ENCODE data around the gene FGD5. TPM values are rescaled to one million over a fixed set of nuclear protein-coding genes. Genes with fewer than 3 reads are reported as not detected.

The FGD5 gene
- total RNA-seq, 2 experiments from 2014 or later: 0.31 to 0.32 TPM

DNA sequence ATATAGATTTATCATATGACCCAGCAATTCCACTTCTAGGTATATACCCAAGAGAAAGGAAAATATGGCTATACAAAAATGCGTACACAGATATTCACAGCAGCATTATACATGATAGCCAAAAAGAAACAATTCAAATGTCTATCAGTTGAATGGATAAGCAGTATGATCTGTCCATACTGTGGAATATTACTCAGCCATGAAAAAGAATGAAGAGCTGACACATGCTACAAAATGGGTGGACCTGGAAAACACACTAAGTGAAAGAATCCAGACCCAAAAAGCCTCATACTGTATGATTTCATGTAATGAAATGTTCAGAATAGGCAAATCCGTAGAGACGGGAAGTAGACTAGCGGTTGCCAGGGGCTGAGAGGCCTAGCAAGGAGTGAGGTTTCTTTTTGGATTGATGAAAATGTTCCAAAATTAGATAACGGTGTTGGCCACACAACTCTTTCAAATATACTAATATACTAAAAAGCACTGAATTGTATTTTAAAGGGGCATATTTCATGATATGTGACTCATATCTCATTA, 33.4 kb downstream of the FGD5 start:
- no peak overlapping the region for H3K27ac Mint-ChIP-seq
- ChIA-PET CTCF (no interaction called here), POLR2A (no interaction called here)
- no peaks in the 10 kb centered on the region for H3K9me3 Mint-ChIP-seq (ENCODE audit: insufficient read depth)
- no peaks in the 10 kb centered on the region for H3K36me3 Mint-ChIP-seq (ENCODE audit: low read depth)
- H3K4me1 Mint-ChIP-seq (ENCODE audit: low read depth): peaks cover 17% of the 10 kb centered on the region
- ATAC-seq (no peak), DNase-seq (no peak)
- peaks cover 29% of the 10 kb centered on the region for H3K27me3 Mint-ChIP-seq (ENCODE audit: low read depth)
- no peak overlapping the region for H3K4me3 Mint-ChIP-seq

DNA sequence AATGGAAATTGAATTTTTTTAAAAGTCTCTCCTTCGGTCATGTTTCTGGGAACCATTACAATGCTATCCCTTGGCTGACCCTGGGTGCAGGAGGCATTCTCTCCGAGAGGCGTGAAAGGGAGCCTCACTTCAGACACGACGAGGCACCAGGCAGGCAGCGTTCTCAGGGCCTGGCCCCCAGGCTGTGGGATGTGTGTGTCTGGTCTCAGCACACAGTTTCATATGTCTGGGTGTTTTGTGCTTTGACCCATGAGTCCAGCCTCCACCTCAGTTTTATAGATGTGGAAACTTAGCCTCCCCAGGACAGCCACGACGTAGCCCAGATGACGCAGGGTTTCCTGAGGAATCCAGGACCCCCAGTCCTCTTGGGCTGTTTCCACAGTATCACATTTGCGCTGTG, 34.0 kb downstream of the FGD5 start:
- H3K4me1 Mint-ChIP-seq (ENCODE audit: low read depth): peaks cover 13% of the 10 kb centered on the region
- ATAC-seq (no peak), DNase-seq (no peak)
- H3K4me3 Mint-ChIP-seq: no peak overlapping the region
- no peaks in the 10 kb centered on the region for H3K9me3 Mint-ChIP-seq (ENCODE audit: insufficient read depth)
- POLR2A ChIA-PET: no interaction called here
- CTCF ChIA-PET: no interaction called here
- no peak overlapping the region for H3K27ac Mint-ChIP-seq
- H3K36me3 Mint-ChIP-seq (ENCODE audit: low read depth): no peaks in the 10 kb centered on the region
- peaks cover 28% of the 10 kb centered on the region for H3K27me3 Mint-ChIP-seq (ENCODE audit: low read depth)

DNA sequence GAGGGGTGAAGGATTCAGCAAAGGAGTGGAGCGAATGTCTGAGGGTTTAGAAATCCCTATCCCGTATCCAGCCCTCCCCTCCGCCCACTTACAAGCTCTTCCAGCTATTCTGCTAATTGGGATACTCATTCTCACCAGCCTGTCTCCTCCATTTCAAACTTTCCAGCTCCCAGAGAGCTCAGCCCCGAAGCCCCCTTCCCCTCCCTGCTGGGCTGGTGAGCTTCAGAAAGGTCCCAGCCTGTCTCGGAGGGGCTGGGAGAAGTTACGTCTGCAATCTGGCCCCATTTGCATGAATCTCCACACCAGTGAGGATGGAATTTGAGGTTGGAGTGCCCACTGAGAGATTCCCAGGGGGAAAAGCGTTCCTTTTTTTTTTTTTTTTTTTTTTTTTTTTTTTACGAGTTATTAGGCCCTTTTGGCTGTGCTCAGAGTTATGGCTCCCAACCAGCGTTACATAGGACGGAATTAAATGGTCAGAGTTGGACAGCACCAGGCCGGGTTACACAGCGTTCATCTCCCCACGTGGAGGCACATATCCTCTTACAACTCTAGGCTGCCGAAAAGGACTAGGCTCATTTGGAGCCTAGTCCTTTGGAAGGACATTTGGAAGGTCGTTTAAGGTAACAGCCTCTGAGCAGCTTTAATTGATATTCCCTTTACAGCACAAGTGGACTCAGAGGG, 34.6 kb downstream of the FGD5 start:
- ATAC-seq: no peak
- Mint-ChIP-seq H3K4me1 (ENCODE audit: low read depth) (peaks cover 6% of the 10 kb centered on the region), H3K27me3 (ENCODE audit: low read depth) (peaks cover 32% of the 10 kb centered on the region), H3K36me3 (ENCODE audit: low read depth) (no peaks in the 10 kb centered on the region), H3K27ac (no peak overlapping the region), H3K9me3 (ENCODE audit: insufficient read depth) (no peaks in the 10 kb centered on the region), H3K4me3 (no peak overlapping the region)
- no peak for DNase-seq
- ChIA-PET CTCF (no interaction called here), POLR2A (no interaction called here)

DNA sequence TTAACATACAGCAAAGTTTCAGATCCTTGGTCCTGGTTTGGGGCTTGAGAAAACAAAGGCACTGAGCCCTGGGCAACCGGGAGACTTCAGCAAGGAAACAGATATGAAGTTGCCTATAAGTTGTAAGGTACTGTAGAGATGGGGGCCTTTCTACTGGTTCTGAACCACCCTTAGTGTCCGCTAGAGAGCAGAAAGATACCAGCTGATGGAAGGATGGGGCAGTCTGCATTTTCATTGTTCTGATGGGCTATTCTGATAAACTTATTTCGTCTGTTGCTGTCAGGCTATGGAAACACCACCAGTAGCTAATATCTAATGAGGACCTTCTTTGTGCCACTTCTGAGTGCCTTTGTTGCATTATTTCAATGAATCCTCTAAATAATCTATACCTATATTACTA, 38.7 kb downstream of the FGD5 start:
- ChIA-PET CTCF (interaction anchor here (0.5 kb wide), 1 partner anchor 247 kb away, joined by 3 read pairs; no protein-coding TSS in a partner anchor), POLR2A (no interaction called here)
- no peak for DNase-seq
- Mint-ChIP-seq H3K9me3 (ENCODE audit: insufficient read depth) (no peaks in the 10 kb centered on the region), H3K4me3 (no peak overlapping the region), H3K27me3 (ENCODE audit: low read depth) (peaks cover 33% of the 10 kb centered on the region), H3K27ac (no peak overlapping the region), H3K36me3 (ENCODE audit: low read depth) (no peaks in the 10 kb centered on the region), H3K4me1 (ENCODE audit: low read depth) (no peaks in the 10 kb centered on the region)
- no peak for ATAC-seq

DNA sequence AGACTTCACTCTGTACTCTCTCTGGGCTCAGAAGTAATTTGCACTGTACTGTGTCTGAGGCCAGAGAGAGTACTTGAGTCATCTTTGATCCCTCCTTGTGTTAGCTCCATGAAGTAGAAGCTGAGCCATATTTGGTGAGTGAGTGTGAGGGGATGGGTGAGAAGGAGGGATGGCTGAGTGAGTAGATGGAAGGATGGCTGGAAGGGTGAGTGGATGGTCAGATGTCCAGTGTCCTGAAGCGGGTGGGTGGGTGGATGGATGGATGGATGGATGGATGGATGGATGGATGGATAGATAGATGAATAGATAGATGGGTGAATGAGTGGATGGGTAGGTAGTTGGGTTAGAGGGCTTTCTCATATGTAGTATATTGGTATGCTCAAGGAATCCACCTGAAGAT, 39.3 kb downstream of the FGD5 start:
- Mint-ChIP-seq H3K27ac (no peak overlapping the region), H3K9me3 (ENCODE audit: insufficient read depth) (no peaks in the 10 kb centered on the region), H3K4me3 (no peak overlapping the region), H3K27me3 (ENCODE audit: low read depth) (peaks cover 33% of the 10 kb centered on the region), H3K36me3 (ENCODE audit: low read depth) (no peaks in the 10 kb centered on the region), H3K4me1 (ENCODE audit: low read depth) (no peaks in the 10 kb centered on the region)
- CTCF ChIA-PET: interaction anchor here (0.5 kb wide), 1 partner anchor 246 kb away, joined by 3 read pairs; no protein-coding TSS in a partner anchor
- no peak for ATAC-seq
- DNase-seq: no peak
- POLR2A ChIA-PET: no interaction called here

DNA sequence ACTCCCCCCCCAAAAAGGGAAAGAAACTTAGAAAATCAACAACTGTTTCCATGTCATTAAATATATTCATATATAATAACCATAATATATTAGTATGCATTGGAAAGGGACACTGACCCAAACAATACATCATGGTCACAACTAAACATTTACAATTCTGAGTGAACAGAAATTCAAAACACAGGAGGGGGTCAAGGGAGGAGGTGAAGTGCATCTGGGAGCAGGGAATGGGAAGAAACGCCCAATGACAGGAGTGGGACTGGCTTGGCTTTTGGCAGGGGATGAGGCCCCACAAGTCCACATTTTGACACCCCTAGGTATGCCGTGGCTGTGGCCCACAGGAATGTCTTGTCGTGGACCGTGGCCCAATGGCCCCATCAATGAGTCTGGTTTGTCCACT, 41.1 kb downstream of the FGD5 start:
- ATAC-seq: no peak
- H3K9me3 Mint-ChIP-seq (ENCODE audit: insufficient read depth): no peaks in the 10 kb centered on the region
- no peaks in the 10 kb centered on the region for H3K36me3 Mint-ChIP-seq (ENCODE audit: low read depth)
- H3K27ac Mint-ChIP-seq: no peak overlapping the region
- ChIA-PET POLR2A (no interaction called here), CTCF (no interaction called here)
- H3K4me1 Mint-ChIP-seq (ENCODE audit: low read depth): no peaks in the 10 kb centered on the region
- H3K27me3 Mint-ChIP-seq (ENCODE audit: low read depth): peaks cover 31% of the 10 kb centered on the region
- no peak overlapping the region for H3K4me3 Mint-ChIP-seq
- DNase-seq: no peak

DNA sequence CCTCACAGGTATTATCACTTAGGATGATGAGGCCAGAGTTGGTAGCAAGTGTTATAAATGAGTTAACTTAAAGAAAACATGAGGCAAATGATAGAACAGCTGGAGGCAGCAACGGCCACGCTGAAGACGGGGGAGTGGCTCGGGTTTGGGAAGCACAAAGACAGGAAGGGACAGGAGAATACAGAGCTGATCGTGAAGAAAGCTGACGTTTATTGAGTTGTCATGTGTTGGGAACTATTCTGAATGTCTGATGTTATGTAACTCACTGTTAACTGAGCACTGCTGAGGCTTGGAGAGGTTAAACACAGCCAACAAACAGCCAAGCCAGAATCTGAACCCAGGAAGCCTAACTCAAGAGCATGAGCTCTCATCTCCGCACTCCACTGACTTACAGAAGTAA, 42.3 kb downstream of the FGD5 start:
- Mint-ChIP-seq H3K36me3 (ENCODE audit: low read depth) (no peaks in the 10 kb centered on the region), H3K9me3 (ENCODE audit: insufficient read depth) (no peaks in the 10 kb centered on the region), H3K4me1 (ENCODE audit: low read depth) (no peaks in the 10 kb centered on the region), H3K27ac (no peak overlapping the region), H3K4me3 (no peak overlapping the region), H3K27me3 (ENCODE audit: low read depth) (peaks cover 19% of the 10 kb centered on the region)
- ChIA-PET POLR2A (interaction anchor here (0.7 kb wide), 1 partner anchor 307 kb away, joined by 3 read pairs; no protein-coding TSS in a partner anchor), CTCF (no interaction called here)
- ATAC-seq: no peak
- DNase-seq: no peak

DNA sequence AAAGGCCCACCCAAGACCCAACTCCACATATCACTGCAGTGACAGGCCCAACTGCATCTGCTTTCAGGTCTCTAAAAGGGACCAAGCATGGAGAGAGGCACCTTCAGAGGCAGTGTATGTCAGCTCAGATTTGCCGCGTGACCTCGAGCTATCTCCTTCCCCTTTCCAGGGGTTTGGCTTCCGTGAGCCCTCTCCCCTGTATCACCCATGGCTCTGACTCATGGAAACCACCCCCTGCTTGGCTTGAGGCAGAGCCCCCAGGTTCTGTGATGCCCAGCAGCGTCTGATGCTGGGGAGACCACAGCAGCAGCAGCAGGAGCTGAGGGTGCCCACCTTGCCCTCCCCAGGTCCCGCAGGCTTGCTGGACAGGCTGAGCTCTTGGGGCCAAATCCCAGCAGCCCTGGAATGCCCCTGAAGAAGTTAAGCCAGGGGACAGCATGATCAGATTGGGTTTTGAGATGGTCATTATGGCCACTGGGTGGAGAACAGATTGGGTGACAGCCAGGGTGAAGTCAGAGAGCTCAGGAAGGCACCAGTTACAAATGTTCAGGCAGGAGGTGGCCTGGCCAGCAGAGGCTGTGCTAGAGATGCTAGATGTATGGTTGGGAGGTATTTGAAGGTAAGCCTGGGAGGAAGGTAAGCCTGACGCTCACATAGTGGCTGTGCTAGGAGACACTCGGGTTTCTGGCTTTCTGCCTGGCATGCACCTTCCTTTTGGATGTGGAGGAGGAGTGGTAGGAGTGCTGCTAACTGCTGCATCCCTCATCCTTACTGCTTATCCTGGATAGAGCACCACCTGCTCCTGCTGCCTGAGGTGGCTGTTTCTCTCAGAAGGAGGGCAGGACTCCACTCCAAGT, 42.9 kb downstream of the FGD5 start:
- CTCF ChIA-PET: interaction anchor here (1.0 kb wide), 1 partner anchor 60 kb away, joined by 3 read pairs; no protein-coding TSS in a partner anchor
- Mint-ChIP-seq H3K4me3 (no peak overlapping the region), H3K9me3 (ENCODE audit: insufficient read depth) (no peaks in the 10 kb centered on the region), H3K27me3 (ENCODE audit: low read depth) (peaks cover 17% of the 10 kb centered on the region), H3K27ac (no peak overlapping the region), H3K4me1 (ENCODE audit: low read depth) (no peaks in the 10 kb centered on the region), H3K36me3 (ENCODE audit: low read depth) (no peaks in the 10 kb centered on the region)
- POLR2A ChIA-PET: no interaction called here
- ATAC-seq (no peak), DNase-seq (no peak)

DNA sequence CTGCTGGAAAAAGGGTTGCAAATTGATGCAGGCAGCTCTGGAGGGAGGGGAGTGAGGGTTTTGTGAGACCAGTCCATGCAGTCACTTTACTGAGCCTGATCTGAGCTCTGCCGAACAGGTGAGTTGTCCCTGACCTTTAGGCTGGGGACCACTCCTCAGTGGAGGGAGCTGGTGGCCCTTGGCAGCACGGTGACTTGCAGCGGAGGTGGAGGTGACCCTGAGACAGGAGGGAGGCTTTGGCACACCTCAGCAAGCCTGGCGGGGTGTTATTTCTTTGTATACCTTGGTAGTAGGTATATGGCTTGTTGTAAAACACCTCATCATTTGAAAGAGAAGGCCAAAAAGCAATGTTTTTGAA, 43.5 kb downstream of the FGD5 start:
- Mint-ChIP-seq H3K27me3 (ENCODE audit: low read depth) (peaks cover 16% of the 10 kb centered on the region), H3K9me3 (ENCODE audit: insufficient read depth) (no peaks in the 10 kb centered on the region), H3K4me1 (ENCODE audit: low read depth) (no peaks in the 10 kb centered on the region), H3K4me3 (no peak overlapping the region), H3K36me3 (ENCODE audit: low read depth) (no peaks in the 10 kb centered on the region), H3K27ac (no peak overlapping the region)
- DNase-seq: no peak
- no peak for ATAC-seq
- ChIA-PET CTCF (interaction anchor here (1.0 kb wide), 1 partner anchor 59 kb away, joined by 3 read pairs; no protein-coding TSS in a partner anchor), POLR2A (no interaction called here)

DNA sequence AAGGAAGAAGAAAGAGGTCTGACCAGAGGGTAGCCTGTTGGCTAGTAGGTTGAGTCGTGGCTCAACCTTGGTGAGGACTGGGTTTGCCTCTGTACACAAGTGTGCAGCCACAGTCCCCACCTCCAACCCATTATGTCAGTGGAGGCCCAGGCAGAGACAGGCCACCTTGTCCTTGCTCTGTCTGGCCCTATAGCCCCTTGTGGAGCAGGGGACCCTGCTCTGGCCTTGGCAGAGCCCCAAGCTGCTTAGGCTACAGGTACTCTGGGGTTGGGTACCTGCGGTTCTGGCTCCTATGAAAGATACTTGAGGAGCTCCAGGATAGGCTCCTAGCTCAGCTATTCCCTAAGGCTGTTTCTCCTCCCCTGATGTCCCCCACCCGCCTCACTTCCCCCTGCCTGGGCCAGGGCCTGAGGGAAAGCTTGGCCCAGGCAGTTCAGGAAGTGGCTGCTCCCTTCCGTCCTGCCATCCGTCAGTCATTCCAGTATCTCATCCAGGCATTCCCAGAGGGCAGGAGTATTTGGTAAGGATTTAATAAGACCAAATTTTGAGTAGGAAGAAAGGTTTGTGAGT, 44.0 kb downstream of the FGD5 start:
- ChIA-PET POLR2A (no interaction called here), CTCF (no interaction called here)
- Mint-ChIP-seq H3K4me1 (ENCODE audit: low read depth) (no peaks in the 10 kb centered on the region), H3K36me3 (ENCODE audit: low read depth) (no peaks in the 10 kb centered on the region), H3K4me3 (no peak overlapping the region), H3K9me3 (ENCODE audit: insufficient read depth) (no peaks in the 10 kb centered on the region), H3K27ac (no peak overlapping the region), H3K27me3 (ENCODE audit: low read depth) (peaks cover 16% of the 10 kb centered on the region)
- no peak for ATAC-seq
- DNase-seq: no peak

DNA sequence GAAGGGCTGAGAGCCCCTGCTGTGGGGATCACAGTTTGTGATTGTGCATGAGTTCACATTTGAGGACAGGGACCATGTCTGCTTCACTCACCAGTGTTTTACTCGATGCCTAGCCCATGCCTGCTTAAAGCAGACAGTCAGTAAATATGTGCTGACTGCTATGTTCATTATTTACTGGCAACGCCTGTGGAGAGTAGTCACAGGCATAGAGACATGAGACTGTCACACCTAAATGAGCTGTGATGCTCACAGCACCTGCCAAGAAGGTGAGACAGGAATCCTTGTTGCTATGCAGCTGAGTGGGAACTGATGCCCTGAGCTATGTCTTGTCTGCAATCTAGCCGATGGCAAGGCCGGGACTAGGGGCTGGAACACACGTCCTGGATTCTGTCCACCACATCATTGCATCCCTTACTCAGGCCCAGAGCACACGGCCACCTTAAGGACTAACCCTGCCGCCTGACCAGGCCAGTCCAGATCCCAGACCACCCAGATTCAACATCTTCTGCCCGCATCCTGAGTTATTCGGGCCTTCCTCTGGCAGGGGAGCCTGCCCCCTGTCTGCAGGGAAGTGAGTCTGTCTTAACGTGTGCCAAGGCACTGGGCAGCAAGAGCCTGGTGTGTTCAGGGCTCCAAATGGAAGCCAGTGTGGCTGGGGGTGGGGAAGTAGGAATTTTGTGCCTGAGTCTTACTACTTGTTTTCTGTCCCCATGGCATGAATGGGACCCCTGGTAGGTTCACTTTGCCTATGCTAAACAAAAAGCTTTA, 44.8 kb downstream of the FGD5 start:
- ChIA-PET POLR2A (no interaction called here), CTCF (interaction anchor here (0.9 kb wide), 1 partner anchor 73 kb away, joined by 3 read pairs; no protein-coding TSS in a partner anchor)
- H3K36me3 Mint-ChIP-seq (ENCODE audit: low read depth): no peaks in the 10 kb centered on the region
- no peaks in the 10 kb centered on the region for H3K4me1 Mint-ChIP-seq (ENCODE audit: low read depth)
- no peak for ATAC-seq
- no peaks in the 10 kb centered on the region for H3K9me3 Mint-ChIP-seq (ENCODE audit: insufficient read depth)
- no peak overlapping the region for H3K27ac Mint-ChIP-seq
- H3K4me3 Mint-ChIP-seq: no peak overlapping the region
- peaks cover 10% of the 10 kb centered on the region for H3K27me3 Mint-ChIP-seq (ENCODE audit: low read depth)
- no peak for DNase-seq

All from activated CD8-positive, alpha-beta T cell treated with anti-CD3 and anti-CD28 coated beads, Interleukin-2, amount 10 ng/mL, durations not matched to agents 7 days and 5 days (primary cell).